Testis (tissue), 2 donors: ENCODE results near the gene ENTPD8.

Experiments
- POLR2A ChIP-seq: fragments of 450-650 bp; IDR thresholded peaks from one replicate; pipeline ENCODE4 v1.6.1; 2017; ENCODE audit warnings: antibody characterized with exemption, mild to moderate bottlenecking, moderate library complexity
- TF ChIP-seq, protein P1 (sequence below), 3 experiments: fragments of 450-650 bp in 2 of 3; fragments of 200-600 bp in 1 of 3; sonication (generic) in 1 of 3; IDR thresholded peaks; one replicate each; pipeline ENCODE4 v1.5.1; 2016 to 2019; ENCODE audit warnings: antibody characterized with exemption in 3 of 3, mild to moderate bottlenecking in 2 of 3, moderate library complexity in 1 of 3

DNA sequence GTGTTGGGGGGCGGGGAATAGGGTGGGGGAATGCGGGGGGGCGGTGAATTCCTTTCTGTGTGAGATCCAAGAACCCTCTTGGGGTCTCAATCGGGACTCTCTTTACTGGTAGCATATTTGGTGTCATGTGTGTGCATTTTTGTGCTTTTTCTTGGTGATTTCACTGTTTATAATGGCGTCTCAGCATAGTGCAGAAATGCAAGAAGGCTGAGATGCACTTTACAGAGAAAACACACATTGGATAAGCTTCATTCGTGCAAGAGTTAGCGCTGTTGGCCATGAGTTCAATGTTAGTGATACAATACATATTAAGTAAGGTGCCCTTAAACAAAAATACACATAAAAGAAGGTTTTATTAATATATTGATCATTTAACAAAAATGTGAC, 771 bp upstream of the ENTPD8 start:
- TF ChIP-seq, protein P1, sequence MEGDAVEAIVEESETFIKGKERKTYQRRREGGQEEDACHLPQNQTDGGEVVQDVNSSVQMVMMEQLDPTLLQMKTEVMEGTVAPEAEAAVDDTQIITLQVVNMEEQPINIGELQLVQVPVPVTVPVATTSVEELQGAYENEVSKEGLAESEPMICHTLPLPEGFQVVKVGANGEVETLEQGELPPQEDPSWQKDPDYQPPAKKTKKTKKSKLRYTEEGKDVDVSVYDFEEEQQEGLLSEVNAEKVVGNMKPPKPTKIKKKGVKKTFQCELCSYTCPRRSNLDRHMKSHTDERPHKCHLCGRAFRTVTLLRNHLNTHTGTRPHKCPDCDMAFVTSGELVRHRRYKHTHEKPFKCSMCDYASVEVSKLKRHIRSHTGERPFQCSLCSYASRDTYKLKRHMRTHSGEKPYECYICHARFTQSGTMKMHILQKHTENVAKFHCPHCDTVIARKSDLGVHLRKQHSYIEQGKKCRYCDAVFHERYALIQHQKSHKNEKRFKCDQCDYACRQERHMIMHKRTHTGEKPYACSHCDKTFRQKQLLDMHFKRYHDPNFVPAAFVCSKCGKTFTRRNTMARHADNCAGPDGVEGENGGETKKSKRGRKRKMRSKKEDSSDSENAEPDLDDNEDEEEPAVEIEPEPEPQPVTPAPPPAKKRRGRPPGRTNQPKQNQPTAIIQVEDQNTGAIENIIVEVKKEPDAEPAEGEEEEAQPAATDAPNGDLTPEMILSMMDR (IDR thresholded peaks at IDR 0.05) = no peak
- TF ChIP-seq POLR2A = no peak
